Tibial nerve (tissue), 4 donors: ENCODE measurements around the gene GRIK4.

ENCODE experiments used
- CTCF ChIP-seq, 5 experiments: fragments of 200-600 bp in 3 of 5; fragments of 450-650 bp in 2 of 5; sonication (generic) in 3 of 5; IDR thresholded peaks; one replicate each; pipeline ENCODE4 v1.5.1; 2016 to 2019; ENCODE audit warnings: antibody characterized with exemption in 5 of 5, mild to moderate bottlenecking in 3 of 5, moderate library complexity in 2 of 5
- EP300 ChIP-seq, 2 donors: sonication (generic); formaldehyde crosslinking; IDR thresholded peaks; one replicate each; pipeline ENCODE4 v1.6.1; 2017; ENCODE audit warnings: antibody characterized with exemption in 2 of 2, mild to moderate bottlenecking in 1 of 2
- POLR2A ChIP-seq, 2 donors: fragments of 450-650 bp; IDR thresholded peaks; one replicate each; pipeline ENCODE4 v1.6.1; 2017; ENCODE audit warnings: antibody characterized with exemption in 2 of 2, mild to moderate bottlenecking in 2 of 2, moderate library complexity in 2 of 2

DNA sequence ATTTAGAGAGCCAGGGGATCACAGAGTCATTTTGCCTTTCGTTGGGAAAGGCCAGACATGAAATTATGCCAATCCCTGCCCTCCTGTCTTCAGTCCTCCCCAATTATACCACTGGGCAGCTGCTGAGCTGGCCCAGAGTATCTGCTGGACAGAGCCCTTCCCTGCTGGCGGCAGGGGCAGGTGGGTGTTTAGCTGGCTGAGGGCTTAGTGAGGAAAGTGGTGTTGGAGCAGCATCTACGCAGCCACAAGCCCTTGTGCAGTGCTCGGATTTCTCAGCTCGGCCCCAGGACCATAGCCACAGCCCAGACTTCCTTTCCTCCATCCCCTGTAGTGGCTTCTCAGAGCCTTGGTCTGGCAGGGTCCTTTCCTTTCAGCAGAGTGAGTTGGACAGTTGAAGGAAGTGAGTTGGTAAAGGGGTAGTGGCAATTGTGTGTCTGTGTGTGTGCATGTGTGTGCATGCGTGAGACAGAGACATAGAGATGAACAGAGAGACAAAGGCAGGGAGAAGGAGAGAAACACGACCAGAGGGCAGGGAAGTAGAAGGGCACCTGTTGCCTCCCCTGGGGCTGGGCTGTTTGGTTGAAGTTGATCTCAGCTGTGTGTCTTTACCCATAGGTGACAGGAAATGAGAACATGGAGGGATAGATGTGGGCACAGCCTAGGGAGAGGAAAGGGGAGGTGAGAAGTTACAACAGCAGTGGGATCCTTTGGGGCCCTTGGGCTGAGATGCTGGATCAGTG is 66.2 kb downstream of the GRIK4 start:
- TF ChIP-seq CTCF (IDR thresholded peaks at IDR 0.05) (no peak), EP300 (IDR thresholded peaks at IDR 0.05) (no peak), POLR2A (IDR thresholded peaks at IDR 0.05) (no peak)
